AG04450 (cell line): Measurements from ENCODE around the gene BANF2. TPM values are rescaled to one million over a fixed set of nuclear protein-coding genes. Genes with fewer than 3 reads are reported as not detected.

Source experiments
- CTCF ChIA-PET: fragments of 300-600, 350-600 bp; formaldehyde crosslinking; extraction: SDS; loops from one replicate; lab custom pipeline; 2022; ENCODE audit warnings: antibody characterized with exemption, inconsistent platforms; lab: Charles Lee
- POLR2A ChIA-PET: fragments of 350-600 bp; formaldehyde crosslinking; extraction: SDS; loops from one replicate; lab custom pipeline; 2021; ENCODE audit warnings: antibody characterized with exemption, inconsistent platforms; lab: Yijun Ruan, JAX
- DNase-seq: peaks from one replicate; pipeline ENCODE4 v3.0.0-alpha.2; 2011; ENCODE audit warnings: low read depth, low spot score
- H3K27ac ChIP-seq: one replicate; pipeline ENCODE4 v1.5.1; 2012; ENCODE audit warnings: low read depth, low read length, control low read depth
- H3K27me3 ChIP-seq: one replicate; pipeline ENCODE4 v1.6.0; 2012; ENCODE audit warnings: low read length; ENCODE audit not compliant: control insufficient read depth, insufficient read depth
- H3K4me3 ChIP-seq: 2 replicates; pipeline ENCODE4 v1.5.1; 2011; ENCODE audit warnings: mild to moderate bottlenecking, low read depth, low read length, control low read depth
- H3K9me3 ChIP-seq: 2 replicates; pipeline ENCODE4 v1.5.1; 2012; ENCODE audit warnings: low read length; ENCODE audit not compliant: control insufficient read depth, insufficient read depth
- polyA plus RNA-seq: library from polyadenylated mRNA; depleted of rRNA; stranded (reverse); fragments of >200 nt; gene quantifications from 2 replicates; pipeline ENCODE4 v1.2.3, GENCODE V29; 2011
- TF ChIP-seq, protein P1 (sequence below): IDR thresholded peaks from 2 replicates; pipeline ENCODE4 v1.5.1; 2011; ENCODE audit warnings: low read depth, low read length, control low read depth, inconsistent platforms

The BANF2 gene
- polyA plus RNA-seq, 1 experiment = not detected

DNA sequence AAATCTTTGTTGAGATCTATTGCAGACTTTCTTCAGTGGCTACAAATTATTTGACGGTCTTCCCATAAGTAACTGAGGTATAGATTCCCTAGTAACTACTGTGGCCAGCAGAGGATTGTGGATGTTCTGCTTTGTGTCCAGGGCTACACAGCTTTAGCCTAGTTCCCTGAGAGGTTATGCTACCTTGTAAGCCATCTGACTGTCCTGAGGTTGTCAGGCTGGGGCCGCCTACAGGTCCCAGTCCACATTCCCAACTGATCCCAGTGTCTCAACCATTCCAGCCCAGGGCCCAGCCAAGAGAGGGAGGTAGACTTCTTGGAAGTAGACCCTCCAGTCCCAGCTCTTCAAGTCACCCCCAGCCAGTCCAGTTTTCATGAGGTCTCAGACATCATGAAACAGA, 57.7 kb downstream of the BANF2 start:
- CTCF ChIA-PET = no interaction called here
- no peak overlapping the region for H3K27ac ChIP-seq
- peaks cover 14% of the 10 kb centered on the region; the same call in 1 of the 2 replicates for H3K9me3 ChIP-seq
- TF ChIP-seq, protein P1, sequence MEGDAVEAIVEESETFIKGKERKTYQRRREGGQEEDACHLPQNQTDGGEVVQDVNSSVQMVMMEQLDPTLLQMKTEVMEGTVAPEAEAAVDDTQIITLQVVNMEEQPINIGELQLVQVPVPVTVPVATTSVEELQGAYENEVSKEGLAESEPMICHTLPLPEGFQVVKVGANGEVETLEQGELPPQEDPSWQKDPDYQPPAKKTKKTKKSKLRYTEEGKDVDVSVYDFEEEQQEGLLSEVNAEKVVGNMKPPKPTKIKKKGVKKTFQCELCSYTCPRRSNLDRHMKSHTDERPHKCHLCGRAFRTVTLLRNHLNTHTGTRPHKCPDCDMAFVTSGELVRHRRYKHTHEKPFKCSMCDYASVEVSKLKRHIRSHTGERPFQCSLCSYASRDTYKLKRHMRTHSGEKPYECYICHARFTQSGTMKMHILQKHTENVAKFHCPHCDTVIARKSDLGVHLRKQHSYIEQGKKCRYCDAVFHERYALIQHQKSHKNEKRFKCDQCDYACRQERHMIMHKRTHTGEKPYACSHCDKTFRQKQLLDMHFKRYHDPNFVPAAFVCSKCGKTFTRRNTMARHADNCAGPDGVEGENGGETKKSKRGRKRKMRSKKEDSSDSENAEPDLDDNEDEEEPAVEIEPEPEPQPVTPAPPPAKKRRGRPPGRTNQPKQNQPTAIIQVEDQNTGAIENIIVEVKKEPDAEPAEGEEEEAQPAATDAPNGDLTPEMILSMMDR = no peak
- POLR2A ChIA-PET = no interaction called here
- DNase-seq = no peak
- H3K4me3 ChIP-seq = no peak overlapping the region
- H3K27me3 ChIP-seq = peaks cover 18% of the 10 kb centered on the region

DNA sequence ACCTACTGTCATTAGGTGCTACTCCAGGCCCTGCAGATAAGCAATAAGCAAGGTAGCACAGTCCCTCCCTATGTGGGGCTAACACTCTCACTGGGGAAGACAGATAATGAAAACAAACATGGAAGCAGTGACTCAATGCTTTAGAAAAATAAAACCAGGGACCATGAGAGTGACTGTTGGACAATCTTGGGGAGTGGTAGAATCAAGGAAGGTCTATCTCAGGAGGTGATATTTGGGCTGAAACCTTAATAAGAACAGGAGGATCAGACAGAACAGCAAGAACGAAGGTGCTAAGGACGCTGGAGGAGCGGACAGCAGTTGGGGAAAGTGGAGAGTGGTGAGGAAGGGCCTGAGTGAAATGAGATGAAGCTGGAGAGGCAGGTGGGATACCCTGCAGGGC, 58.2 kb downstream of the BANF2 start:
- no peak for DNase-seq
- ChIA-PET CTCF (no interaction called here), POLR2A (no interaction called here)
- Histone ChIP-seq H3K4me3 (no peak overlapping the region), H3K9me3 (peaks cover 14% of the 10 kb centered on the region; the same call in 1 of the 2 replicates), H3K27me3 (peaks cover 18% of the 10 kb centered on the region), H3K27ac (no peak overlapping the region)
- TF ChIP-seq, protein P1 = no peak

DNA sequence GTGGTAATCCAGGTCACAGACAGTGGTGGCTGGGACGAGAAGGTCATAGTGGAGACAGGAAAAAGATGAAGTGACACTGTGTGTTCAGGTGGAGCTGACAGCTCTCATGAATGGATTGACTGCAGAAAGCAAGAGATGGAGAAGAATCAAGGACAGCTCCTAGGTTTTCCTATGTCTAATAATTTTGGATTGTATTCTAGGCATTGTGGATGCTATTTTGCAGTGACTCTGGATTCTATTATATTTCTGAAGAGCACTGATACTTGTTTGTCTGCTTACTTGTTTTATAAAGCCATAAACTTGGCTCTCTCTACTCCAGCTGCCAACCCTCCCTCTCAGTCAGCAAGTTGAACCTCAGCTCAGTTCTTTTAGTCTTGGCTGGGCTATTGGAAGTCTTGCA, 58.7 kb downstream of the BANF2 start:
- ChIA-PET POLR2A (no interaction called here), CTCF (no interaction called here)
- peaks cover 15% of the 10 kb centered on the region for H3K27me3 ChIP-seq
- no peak for DNase-seq
- no peak overlapping the region for H3K27ac ChIP-seq
- no peak overlapping the region for H3K4me3 ChIP-seq
- peaks cover 14% of the 10 kb centered on the region; the same call in 1 of the 2 replicates for H3K9me3 ChIP-seq
- TF ChIP-seq, protein P1 = no peak

DNA sequence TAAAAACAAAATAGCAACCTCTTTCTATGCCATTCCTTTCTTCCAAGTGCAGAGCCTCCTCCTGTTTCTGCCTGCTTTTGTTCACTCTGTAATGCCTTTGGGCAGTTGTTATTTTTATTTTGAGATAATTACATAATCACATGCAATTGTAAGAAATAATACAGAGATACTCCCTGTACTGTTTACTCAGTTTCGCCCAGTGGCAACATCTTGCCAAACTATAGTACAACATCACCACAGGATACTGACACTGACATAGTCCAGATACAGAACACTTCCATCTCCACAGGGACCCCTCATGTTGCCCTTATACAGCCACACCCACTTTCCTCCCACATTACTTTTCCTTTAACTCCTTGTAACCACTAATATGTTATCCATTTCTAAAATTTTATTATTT, 59.7 kb downstream of the BANF2 start:
- CTCF ChIA-PET = no interaction called here
- Histone ChIP-seq H3K9me3 (peaks cover 14% of the 10 kb centered on the region; the same call in 1 of the 2 replicates), H3K4me3 (no peak overlapping the region), H3K27ac (no peak overlapping the region), H3K27me3 (peaks cover 8% of the 10 kb centered on the region)
- no peak for DNase-seq
- POLR2A ChIA-PET = no interaction called here
- TF ChIP-seq, protein P1 = no peak

DNA sequence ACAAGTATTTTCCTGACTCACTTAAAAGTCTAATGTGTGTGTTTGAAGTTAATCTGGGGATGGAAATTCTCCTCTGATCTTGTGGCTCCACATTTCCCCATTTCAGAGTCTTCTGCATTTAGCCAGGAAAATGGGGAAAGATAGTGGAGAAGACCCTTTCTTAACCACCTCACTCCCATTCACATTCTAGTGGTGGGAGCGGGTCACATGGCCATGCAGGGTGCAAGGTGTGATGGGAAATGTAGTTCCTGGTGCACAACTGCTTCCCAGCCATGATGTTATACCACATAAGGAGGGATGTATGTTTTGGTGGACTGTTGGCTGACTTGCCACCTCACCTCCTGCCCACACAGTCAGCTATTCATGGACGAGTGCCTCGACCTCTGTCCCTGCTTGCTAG, 61.8 kb downstream of the BANF2 start:
- H3K4me3 ChIP-seq = no peak overlapping the region
- peaks cover 4% of the 10 kb centered on the region for H3K27me3 ChIP-seq
- POLR2A ChIA-PET = no interaction called here
- TF ChIP-seq, protein P1 = no peak
- peaks cover 14% of the 10 kb centered on the region; the same call in 1 of the 2 replicates for H3K9me3 ChIP-seq
- H3K27ac ChIP-seq = no peak overlapping the region
- CTCF ChIA-PET = no interaction called here
- DNase-seq = no peak
